HG02981 (cell line): Measurements from ENCODE around the gene SREK1.

Experiments used
- ATAC-seq: cut with Tn5 transposase; IDR thresholded peaks from one replicate; pipeline ENCODE4 v1.9.1; 2021; ENCODE audit warnings: mild to moderate bottlenecking, moderate library complexity; ENCODE audit not compliant: unreplicated experiment

SREK1 gene

GRCh38 chr5:66161356-66161755 is 17.3 kb downstream of the SREK1 start:
- no peak for ATAC-seq

GRCh38 chr5:66164044-66164790 is 20.1 kb downstream of the SREK1 start:
- ATAC-seq: no peak

GRCh38 chr5:66168226-66168625 is 24.1 kb downstream of the SREK1 start:
- no peak for ATAC-seq

DNA sequence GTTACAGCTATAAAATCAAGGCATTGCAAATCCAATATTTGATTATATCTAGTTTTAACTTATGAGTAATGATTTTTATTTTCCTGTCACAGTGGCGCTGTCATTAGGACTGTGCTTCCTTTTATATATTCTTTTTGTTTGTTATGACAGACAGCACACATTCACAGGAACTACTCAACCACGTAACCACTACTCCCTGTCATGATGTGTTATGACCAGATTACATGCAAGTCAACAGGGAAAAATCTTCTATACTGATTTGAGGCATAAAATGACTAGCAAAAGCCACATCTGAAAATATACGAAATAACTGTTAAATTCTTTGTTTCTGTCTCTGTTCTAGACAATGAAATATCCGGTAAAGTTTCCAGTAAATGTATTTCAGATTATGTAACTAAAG is 25.4 kb downstream of the SREK1 start:
- peak; percentile 57 for ATAC-seq

DNA sequence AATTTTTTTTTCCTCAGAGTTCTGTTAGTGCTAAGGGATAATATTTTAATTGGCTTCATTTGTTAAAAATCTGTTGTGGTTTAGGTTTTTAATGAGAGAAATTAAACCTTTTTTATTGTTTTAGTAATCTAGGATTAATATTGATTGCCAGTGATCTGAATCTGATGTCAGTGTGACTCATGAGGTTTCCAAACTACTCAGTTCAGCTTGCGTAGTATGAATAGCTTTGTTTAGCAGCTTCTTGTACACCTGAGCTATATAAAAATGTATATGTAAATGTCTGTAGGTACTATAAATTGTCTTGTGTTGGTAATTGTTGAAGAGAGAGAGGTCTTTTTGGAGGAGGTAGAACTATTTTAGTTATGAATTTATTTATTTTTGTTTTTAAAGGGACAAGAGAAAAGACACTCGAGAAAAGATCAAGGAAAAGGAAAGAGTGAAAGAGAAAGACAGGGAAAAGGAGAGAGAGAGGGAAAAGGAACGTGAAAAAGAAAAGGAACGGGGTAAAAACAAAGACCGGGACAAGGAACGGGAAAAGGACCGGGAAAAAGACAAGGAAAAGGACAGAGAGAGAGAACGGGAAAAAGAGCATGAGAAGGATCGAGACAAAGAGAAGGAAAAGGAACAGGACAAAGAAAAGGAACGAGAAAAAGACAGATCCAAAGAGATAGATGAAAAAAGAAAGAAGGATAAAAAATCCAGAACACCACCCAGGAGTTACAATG is 26.3 kb downstream of the SREK1 start:
- ATAC-seq: no peak

DNA sequence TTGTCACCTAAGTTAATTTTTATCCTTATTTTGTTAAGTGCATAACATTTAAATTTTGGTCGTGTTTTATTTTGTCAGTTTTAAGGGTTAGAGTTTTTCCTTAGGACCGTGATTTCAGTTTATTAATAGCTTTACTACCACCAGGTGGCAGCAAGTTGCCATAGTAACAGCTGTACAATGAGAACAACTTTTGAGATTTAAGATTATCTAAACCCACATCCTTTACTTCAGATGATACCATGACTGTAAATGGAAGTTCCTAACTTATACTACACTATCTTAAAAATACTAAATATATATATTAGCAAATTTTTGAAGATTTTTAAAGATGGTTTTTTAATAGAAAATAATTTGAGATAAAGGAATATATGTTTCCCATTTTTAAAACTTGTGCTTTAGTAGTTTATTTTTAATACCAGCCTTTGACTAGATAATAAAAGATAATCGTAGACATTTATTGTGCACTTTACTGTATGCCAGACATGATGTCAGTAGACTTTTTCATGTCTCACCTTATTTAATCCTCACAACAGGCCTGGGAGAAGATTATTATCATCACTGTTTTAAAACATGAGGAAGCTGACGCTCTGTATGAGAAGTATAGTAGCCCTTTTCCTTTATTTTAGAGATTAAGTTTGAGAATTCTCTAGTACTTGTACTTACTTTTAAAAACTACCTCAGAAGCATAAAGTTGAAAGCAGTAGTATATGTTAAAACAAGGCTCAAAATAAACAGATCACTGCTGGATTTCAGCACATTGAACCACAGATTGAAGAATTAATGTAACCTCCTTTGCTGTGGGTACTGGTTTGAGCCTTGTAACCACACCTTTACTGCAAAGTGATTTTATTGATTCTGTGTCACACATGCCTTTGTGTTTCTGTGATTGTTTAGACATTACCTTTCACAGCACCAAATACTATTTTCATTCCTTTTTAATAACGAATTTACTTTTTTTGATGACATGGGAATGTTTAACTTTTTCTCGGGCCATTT is 27.5 kb downstream of the SREK1 start:
- ATAC-seq: peak; percentile 92

- ATAC-seq: no peak
Measured at GRCh38 chr5:66174338-66174737, 30.2 kb downstream of the SREK1 start.

DNA sequence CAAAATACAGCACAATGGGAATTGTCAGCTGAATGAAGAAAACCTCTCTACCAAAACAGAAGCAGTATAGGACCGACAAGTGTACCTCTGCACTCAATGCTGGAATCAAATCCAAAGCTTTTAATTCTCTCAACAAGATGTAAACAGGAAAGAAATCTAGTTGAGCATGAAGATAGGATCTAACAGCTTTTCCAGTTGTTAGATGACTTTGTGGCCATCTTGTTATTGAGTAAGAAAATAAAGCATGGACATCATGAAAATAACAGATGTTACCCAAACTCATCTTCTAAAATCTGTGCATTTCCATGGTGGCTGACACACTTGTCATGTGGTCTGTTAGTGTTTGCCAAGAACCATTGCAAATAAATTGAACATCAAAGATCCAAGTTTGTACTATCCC is 34.7 kb downstream of the SREK1 start:
- ATAC-seq: no peak

DNA sequence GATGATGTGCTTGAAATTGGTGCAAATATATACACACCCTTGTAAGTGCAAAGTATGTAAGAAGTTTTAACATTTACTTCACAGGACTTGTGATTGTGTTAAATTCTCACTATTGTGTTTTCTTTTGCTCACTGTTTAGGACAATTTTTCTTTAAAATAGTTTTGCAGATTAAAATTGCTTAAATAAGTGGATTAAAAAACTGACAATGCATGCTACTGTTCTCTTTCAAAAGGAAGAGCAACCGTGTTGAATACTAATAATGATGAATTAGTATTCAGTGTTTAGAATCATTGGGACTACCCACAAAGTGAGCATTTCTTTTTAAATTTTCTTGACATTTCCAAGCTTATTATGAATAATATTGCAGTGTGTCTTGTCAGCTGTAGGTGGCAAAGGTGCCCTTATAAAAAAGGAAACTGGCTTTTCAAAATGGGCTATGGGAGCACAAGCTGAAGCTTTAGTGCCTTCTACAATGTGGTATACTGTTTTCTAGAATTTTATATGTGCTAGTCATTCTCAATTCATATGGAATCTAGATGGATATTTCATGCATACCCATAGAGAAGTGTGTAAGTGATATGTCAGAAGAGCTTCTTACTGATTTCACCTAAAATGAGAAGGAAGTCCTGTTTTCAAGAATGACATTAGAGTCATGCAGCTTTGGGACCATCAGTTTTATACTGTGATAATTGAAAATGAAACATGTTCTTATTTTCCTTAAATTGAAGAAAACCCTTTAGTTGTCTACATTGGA is 35.4 kb downstream of the SREK1 start:
- ATAC-seq: no peak

DNA sequence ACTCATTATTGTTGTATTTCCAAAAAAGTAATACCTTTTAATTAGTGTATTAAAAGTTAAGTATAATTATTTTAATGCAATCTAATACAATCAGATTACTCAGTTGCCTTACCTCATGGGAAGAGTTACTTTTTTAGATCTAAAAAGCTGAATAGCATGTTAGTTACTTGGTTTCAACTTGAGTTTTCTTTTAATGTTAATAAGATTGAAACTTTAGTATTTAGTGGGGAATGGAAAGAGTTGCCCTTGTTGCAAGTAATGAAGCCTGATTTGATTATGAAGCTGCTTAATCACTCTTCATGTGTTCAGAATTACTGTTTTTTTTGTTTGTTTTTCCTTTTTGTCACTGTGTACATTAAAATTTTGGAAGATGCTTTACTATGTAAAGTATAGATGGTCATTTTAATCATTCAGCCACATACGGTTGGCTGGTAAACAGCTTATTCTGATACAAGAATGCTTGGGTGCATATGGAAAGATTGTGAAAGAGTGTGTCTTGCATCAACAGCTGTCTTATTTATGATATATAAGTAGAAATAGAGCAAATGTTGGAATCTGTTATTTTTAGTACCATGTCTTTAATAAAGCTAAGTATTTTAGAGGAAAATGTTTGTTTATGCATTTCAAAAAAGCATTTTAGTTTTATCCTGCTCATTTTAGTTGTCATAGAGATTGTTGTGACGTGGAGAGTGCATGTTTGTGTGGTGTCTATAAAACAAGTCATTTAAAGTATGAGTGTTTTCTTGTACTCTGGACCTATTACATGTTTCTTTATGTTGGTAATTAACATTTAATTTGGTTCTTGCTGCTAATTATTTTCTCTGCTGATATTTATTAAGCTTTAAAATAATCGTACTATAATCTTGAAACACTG is 36.4 kb downstream of the SREK1 start:
- ATAC-seq: no peak

- no peak for ATAC-seq
Measured at GRCh38 chr5:66186108-66186507, 42.0 kb downstream of the SREK1 start.

GRCh38 chr5:66193419-66193818 is 49.3 kb downstream of the SREK1 start:
- ATAC-seq: no peak

- ATAC-seq: no peak
Measured at GRCh38 chr5:66197764-66198405, 53.8 kb downstream of the SREK1 start.

- no peak for ATAC-seq
Measured at GRCh38 chr5:66198837-66199236, 54.7 kb downstream of the SREK1 start.

DNA sequence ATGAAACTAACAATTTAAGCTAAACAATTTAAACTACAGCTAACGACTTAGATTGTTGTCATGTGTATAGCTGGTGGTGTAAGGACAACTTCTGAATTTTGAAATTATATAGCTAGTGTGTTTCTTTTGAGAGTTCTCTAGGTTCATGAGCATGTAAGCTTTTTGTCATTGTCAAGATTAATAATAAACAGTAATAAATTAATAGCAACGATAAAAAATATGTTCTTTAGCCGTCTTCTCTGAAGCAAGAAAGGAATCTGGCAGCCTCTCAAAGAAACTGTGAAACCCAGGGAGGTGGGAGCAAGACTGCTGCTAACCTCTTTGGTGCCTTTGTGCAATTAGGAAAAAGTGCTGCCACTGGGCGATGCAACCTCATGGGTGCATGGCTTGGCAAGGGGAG is 59.4 kb downstream of the SREK1 start:
- no peak for ATAC-seq

- no peak for ATAC-seq
Measured at GRCh38 chr5:66206465-66206864, 62.4 kb downstream of the SREK1 start.

- ATAC-seq: no peak
Measured at GRCh38 chr5:66207800-66208561, 63.9 kb downstream of the SREK1 start.

DNA sequence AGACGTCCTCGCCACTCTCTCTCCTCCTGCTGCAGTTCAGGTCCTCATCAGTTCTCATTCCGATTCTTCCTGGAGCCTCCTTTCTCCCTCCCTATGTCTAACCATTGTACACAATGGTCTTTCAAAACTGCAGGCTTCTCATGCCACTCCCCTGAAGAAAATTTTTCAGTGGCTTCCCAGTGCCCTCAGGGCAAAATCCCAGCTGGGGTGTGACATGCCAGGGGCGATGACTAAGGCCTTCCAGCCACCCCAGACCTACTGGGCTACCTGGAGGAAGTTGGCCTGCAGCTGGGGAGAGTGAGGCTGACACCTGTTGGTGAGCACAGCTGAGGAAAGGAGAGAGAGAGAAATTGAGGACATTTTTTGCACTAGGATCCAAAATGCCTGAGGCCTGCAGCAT is 65.2 kb downstream of the SREK1 start:
- no peak for ATAC-seq
